Ishikawa (cell line): ENCODE measurements around the gene EIF4E3.

Experiments
- CEBPB ChIP-seq: IDR thresholded peaks from 2 replicates; pipeline ENCODE4 v1.6.1; 2012
- CREB1 ChIP-seq: IDR thresholded peaks from 2 replicates; pipeline ENCODE4 v1.6.1; 2012; ENCODE audit warnings: low read depth
- EP300 ChIP-seq: IDR thresholded peaks from 2 replicates; pipeline ENCODE4 v1.6.1; 2012; ENCODE audit warnings: borderline replicate concordance
- FOXM1 ChIP-seq: IDR thresholded peaks from 2 replicates; pipeline ENCODE4 v1.6.1; 2012; ENCODE audit warnings: low read depth, borderline replicate concordance
- NFIC ChIP-seq: IDR thresholded peaks from 2 replicates; pipeline ENCODE4 v1.6.1; 2012
- RAD21 ChIP-seq: IDR thresholded peaks from 2 replicates; pipeline ENCODE4 v1.6.1; 2012; ENCODE audit warnings: low read depth
- TEAD4 ChIP-seq: IDR thresholded peaks from 2 replicates; pipeline ENCODE4 v1.6.1; 2012
- YY1 ChIP-seq: IDR thresholded peaks from 2 replicates; pipeline ENCODE4 v1.6.1; 2012; ENCODE audit warnings: low read depth
- ZBTB7A ChIP-seq: IDR thresholded peaks from 2 replicates; pipeline ENCODE4 v1.6.1; 2012; ENCODE audit warnings: low read depth
- TF ChIP-seq, protein P1 (sequence below): IDR thresholded peaks from 2 replicates; pipeline ENCODE4 v1.6.1; 2012; ENCODE audit warnings: low read depth, mild to moderate bottlenecking
- TF ChIP-seq, protein P2 (sequence below): IDR thresholded peaks from 2 replicates; pipeline ENCODE4 v1.6.1; 2012

DNA sequence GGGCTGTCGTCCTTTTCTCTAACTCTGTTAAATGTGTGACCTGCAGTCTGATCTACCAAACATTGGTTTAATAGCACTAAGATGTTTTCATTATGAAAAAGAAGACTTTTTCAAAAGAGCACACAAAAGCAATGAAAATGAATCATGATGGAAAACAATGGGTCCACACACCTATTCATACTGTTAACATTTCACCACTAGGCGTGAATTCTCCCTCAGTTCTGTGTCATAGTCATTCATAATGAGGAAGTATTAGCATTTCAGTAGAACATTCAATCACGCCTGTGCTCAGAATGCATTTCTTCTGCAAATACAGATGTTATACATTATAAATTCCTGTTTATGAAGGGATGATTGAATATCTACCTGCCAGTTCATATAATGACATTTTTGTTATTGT lies 35.9 kb downstream of the EIF4E3 start:
- TF ChIP-seq EP300 (no peak), YY1 (no peak), RAD21 (no peak), FOXM1 (no peak), NFIC (no peak), CEBPB (no peak), TEAD4 (no peak), CREB1 (no peak), ZBTB7A (no peak)
- TF ChIP-seq, protein P1, sequence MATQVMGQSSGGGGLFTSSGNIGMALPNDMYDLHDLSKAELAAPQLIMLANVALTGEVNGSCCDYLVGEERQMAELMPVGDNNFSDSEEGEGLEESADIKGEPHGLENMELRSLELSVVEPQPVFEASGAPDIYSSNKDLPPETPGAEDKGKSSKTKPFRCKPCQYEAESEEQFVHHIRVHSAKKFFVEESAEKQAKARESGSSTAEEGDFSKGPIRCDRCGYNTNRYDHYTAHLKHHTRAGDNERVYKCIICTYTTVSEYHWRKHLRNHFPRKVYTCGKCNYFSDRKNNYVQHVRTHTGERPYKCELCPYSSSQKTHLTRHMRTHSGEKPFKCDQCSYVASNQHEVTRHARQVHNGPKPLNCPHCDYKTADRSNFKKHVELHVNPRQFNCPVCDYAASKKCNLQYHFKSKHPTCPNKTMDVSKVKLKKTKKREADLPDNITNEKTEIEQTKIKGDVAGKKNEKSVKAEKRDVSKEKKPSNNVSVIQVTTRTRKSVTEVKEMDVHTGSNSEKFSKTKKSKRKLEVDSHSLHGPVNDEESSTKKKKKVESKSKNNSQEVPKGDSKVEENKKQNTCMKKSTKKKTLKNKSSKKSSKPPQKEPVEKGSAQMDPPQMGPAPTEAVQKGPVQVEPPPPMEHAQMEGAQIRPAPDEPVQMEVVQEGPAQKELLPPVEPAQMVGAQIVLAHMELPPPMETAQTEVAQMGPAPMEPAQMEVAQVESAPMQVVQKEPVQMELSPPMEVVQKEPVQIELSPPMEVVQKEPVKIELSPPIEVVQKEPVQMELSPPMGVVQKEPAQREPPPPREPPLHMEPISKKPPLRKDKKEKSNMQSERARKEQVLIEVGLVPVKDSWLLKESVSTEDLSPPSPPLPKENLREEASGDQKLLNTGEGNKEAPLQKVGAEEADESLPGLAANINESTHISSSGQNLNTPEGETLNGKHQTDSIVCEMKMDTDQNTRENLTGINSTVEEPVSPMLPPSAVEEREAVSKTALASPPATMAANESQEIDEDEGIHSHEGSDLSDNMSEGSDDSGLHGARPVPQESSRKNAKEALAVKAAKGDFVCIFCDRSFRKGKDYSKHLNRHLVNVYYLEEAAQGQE: no peak
- TF ChIP-seq, protein P2, sequence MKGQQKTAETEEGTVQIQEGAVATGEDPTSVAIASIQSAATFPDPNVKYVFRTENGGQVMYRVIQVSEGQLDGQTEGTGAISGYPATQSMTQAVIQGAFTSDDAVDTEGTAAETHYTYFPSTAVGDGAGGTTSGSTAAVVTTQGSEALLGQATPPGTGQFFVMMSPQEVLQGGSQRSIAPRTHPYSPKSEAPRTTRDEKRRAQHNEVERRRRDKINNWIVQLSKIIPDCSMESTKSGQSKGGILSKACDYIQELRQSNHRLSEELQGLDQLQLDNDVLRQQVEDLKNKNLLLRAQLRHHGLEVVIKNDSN: no peak
